Activated CD4-positive, alpha-beta T cell treated with anti-CD3 and anti-CD28 coated beads, Interleukin-2, amount 10 ng/mL, durations not matched to agents 7 days and 5 days (primary cell): ENCODE data around the gene LEF1. TPM values are rescaled to one million over a fixed set of nuclear protein-coding genes. Genes with fewer than 3 reads are reported as not detected.

Experiments used
- CTCF ChIA-PET: fragments of 350-600 bp; sonication (Branson Sonifier 250); formaldehyde crosslinking; loops from one replicate; lab custom pipeline; 2021; ENCODE audit warnings: antibody characterized with exemption; lab: Charles Lee
- POLR2A ChIA-PET: fragments of 350-600 bp; sonication (Branson Sonifier 250); formaldehyde crosslinking; loops from one replicate; lab custom pipeline; 2021; ENCODE audit warnings: antibody characterized with exemption; lab: Charles Lee
- DNase-seq: peaks from one replicate; pipeline ENCODE4 v3.0.0-alpha.2; 2020
- H3K27ac Mint-ChIP-seq: one replicate; pipeline ENCODE4 v1.8.0; 2021; ENCODE audit warnings: mild to moderate bottlenecking, moderate library complexity, mixed read lengths
- H3K27me3 Mint-ChIP-seq: one replicate; pipeline ENCODE4 v1.8.0; 2021; ENCODE audit warnings: mixed read lengths
- H3K36me3 Mint-ChIP-seq: one replicate; pipeline ENCODE4 v1.8.0; 2021; ENCODE audit warnings: low read depth, mixed read lengths
- H3K4me1 Mint-ChIP-seq: one replicate; pipeline ENCODE4 v1.8.0; 2021; ENCODE audit warnings: mixed read lengths
- H3K4me3 Mint-ChIP-seq: one replicate; pipeline ENCODE4 v1.8.0; 2021; ENCODE audit warnings: mild to moderate bottlenecking, moderate library complexity, mixed read lengths
- H3K9me3 Mint-ChIP-seq: one replicate; pipeline ENCODE4 v1.8.0; 2021; ENCODE audit warnings: mixed read lengths
- total RNA-seq, 2 experiments: library from RNA; stranded (reverse); gene quantifications; one replicate each; pipeline ENCODE4 v1.2.3, GENCODE V29; 2021

Gene LEF1
- total RNA-seq, 2 experiments from 2014 or later: 386 to 498 TPM

DNA sequence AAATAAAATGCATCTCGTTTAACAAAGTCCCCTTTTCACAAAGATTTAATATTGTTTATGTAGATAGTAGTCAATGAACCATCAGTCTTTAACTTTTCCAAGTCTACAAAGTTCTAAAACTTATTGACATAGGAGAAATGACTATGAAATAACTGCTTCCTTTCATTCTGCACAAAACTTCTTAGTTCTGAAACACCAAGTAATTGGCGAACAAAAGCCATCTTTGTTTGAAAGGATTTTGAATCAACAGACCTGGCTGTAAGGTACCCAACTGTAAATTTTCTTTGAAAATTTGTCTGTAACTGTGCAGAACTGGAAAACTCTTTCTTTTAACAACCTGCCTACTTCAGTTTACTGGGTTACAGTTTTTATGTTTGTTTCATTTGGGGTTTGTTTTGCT is 25.9 kb downstream of the LEF1 start:
- H3K9me3 Mint-ChIP-seq: no peaks in the 10 kb centered on the region
- H3K27ac Mint-ChIP-seq: peak overlapping the region; percentile 81
- peak overlapping the region; percentile 55 for H3K4me3 Mint-ChIP-seq
- POLR2A ChIA-PET: interaction anchor here (0.6 kb wide), 1 partner anchor 24 kb away, joined by 3 read pairs; no protein-coding TSS in a partner anchor
- H3K27me3 Mint-ChIP-seq: no peaks in the 10 kb centered on the region
- DNase-seq: no peak
- peaks cover 97% of the 10 kb centered on the region for H3K4me1 Mint-ChIP-seq
- CTCF ChIA-PET: no interaction called here
- H3K36me3 Mint-ChIP-seq: peaks cover 79% of the 10 kb centered on the region

DNA sequence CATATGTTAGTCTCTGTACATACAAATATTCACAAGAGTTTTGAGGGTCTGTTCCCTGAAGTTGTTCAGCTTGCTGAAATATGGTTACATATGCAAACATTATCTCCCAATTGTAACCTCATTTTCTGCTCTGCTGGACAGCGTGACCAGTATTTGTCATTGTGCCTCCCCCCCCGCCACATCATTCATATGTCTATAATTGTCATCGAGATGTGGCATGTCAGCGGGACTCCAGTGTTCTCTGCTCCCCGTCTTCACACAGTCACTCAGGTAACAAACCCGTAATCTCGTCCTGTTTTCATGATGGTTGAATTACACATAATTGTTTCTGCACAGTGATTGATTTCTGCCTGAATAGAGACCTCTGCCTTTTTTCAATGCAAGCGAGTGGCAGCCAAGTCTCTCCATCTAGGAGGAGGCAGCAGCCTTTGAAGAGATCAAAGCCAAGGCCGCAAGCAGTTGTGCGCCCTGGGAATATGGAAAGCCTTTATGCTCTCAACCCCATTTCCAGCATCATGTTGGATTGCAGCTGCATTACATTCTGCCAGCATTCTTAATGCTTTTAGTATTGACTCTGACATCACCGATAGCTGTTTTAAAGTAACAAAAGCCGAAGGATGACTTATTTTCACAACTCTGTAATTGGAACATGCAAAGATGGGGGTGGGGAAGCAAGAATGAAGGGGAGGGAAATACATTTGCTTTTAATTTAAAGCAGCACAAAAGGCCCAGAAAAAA is 27.4 kb downstream of the LEF1 start:
- Mint-ChIP-seq H3K9me3 (no peaks in the 10 kb centered on the region), H3K4me3 (peak overlapping the region; percentile 58), H3K27me3 (no peaks in the 10 kb centered on the region), H3K27ac (peak overlapping the region; percentile 85), H3K4me1 (peaks cover 90% of the 10 kb centered on the region), H3K36me3 (peaks cover 68% of the 10 kb centered on the region)
- ChIA-PET CTCF (interaction anchor here (1.1 kb wide), 1 partner anchor 29 kb away, joined by 3 read pairs; no protein-coding TSS in a partner anchor), POLR2A (no interaction called here)
- DNase-seq: no peak

DNA sequence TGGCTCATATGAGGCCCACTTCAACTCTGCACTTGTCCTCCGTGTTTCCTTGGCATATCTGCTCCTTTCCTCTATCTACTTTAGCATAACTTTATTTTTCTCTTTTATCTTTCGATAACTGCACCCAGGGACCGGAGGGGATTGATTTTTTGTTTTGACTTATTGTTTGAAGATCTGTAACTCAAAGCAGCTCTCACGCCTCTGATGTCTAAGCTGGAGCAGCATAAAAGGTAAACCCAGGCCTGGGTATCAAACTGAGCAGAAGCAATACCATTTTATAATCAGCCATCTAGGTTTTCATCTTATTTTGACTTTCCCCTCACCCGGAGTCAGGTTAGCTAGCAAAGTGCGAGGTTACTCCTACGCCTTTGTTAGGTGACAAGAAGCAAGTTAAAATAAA is 28.4 kb downstream of the LEF1 start:
- Mint-ChIP-seq H3K9me3 (no peaks in the 10 kb centered on the region), H3K4me1 (peaks cover 90% of the 10 kb centered on the region), H3K4me3 (peak overlapping the region; percentile 58), H3K36me3 (peaks cover 67% of the 10 kb centered on the region), H3K27me3 (no peaks in the 10 kb centered on the region), H3K27ac (peak overlapping the region; percentile 85)
- CTCF ChIA-PET: interaction anchor here (1.1 kb wide), 1 partner anchor 28 kb away, joined by 3 read pairs; no protein-coding TSS in a partner anchor
- POLR2A ChIA-PET: no interaction called here
- DNase-seq: peak; percentile 28

DNA sequence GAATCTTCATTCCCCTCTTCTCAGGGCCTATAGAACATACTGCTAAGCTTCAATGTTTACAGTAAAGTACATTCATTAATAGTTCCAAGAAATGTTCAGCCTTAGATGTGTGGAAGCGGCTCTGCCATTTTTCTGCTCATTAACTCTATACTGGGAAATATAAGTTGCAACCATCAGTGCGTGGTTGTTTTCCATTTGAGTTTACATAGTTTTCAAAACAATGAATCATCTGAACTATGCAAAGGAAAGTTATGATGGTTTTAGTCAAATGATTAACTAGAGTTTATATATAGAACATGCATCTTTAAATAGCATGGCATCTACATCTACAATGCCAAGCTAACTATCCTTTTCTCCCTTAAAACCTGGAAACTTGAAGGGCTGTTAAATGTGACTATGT is 29.6 kb downstream of the LEF1 start:
- Mint-ChIP-seq H3K36me3 (peaks cover 72% of the 10 kb centered on the region), H3K27ac (peak overlapping the region; percentile 80), H3K4me1 (peaks cover 91% of the 10 kb centered on the region), H3K4me3 (peak overlapping the region; percentile 44), H3K9me3 (no peaks in the 10 kb centered on the region), H3K27me3 (no peaks in the 10 kb centered on the region)
- CTCF ChIA-PET: interaction anchor here (0.6 to 1.8 kb wide), 2 partner anchors 30 to 70 kb away, joined by 3 to 10 read pairs; no protein-coding TSS in a partner anchor
- POLR2A ChIA-PET: no interaction called here
- no peak for DNase-seq

DNA sequence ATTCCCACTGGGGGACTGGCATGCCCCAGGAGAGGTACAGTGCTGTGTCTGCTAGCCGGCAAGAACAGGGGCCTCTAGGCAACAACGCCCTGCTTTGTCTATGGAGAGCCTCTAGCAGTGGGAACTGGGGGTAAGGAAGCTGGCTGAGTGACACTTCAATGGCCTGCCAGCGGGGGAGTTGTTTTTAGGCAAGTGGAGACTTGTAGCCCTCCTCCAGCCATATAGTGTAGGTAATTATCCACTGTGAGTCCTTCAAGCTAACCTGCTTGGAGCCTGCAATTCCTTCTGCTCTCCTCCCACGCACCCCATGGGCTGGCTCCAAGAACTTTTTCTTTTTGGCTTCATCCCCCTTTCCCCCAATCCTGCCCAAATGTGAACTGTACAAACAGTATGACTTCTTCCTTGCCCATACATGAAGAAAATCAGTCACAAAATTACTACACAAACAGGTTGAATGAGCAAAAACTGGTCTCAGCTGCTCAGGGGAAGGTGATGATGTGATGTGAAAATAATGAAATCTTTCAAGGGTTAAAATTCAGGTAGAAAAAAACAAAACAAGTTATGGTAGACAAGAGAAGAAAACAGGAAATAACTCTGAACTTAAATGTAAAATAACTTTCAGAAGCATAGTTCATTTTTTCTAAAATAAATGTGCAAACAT is 33.1 kb downstream of the LEF1 start:
- Mint-ChIP-seq H3K4me3 (peak overlapping the region; percentile 48), H3K9me3 (no peaks in the 10 kb centered on the region), H3K4me1 (peaks cover 86% of the 10 kb centered on the region), H3K36me3 (peaks cover 73% of the 10 kb centered on the region), H3K27ac (peak overlapping the region; percentile 84), H3K27me3 (no peaks in the 10 kb centered on the region)
- ChIA-PET POLR2A (interaction anchor here (1.3 kb wide), 1 partner anchor 28 kb away, joined by 4 read pairs; no protein-coding TSS in a partner anchor), CTCF (interaction anchor here (1.2 to 2.7 kb wide), 5 partner anchors 9 to 107 kb away, joined by 3 to 12 read pairs (median 6); no protein-coding TSS in a partner anchor)
- DNase-seq: no peak

DNA sequence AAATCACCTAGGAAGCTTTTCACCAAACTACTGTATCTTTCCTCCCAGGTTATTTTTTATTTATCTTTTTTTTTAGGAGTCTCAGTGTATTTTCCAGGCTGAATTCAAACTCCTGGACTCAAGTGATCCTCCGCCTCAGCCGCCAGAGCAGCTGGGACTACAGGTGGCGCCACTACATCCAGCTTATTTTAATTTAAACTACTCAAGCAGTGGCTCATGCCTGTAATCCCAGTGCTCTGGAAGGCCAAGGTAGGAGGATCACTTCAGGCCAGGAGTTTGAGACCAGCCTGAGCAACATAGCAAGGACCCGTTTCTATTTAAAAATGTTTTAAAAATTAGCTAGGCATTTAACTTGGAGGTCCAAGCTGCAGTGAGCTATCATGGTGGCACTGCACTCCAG is 37.8 kb downstream of the LEF1 start:
- Mint-ChIP-seq H3K27ac (no peak overlapping the region), H3K36me3 (peaks cover 87% of the 10 kb centered on the region), H3K9me3 (no peaks in the 10 kb centered on the region), H3K4me1 (peaks cover 89% of the 10 kb centered on the region), H3K27me3 (no peaks in the 10 kb centered on the region), H3K4me3 (no peak overlapping the region)
- DNase-seq: no peak
- ChIA-PET POLR2A (no interaction called here), CTCF (interaction anchor here (0.6 to 1.3 kb wide), 4 partner anchors 8 to 36 kb away, joined by 3 to 4 read pairs (median 4); no protein-coding TSS in a partner anchor)

DNA sequence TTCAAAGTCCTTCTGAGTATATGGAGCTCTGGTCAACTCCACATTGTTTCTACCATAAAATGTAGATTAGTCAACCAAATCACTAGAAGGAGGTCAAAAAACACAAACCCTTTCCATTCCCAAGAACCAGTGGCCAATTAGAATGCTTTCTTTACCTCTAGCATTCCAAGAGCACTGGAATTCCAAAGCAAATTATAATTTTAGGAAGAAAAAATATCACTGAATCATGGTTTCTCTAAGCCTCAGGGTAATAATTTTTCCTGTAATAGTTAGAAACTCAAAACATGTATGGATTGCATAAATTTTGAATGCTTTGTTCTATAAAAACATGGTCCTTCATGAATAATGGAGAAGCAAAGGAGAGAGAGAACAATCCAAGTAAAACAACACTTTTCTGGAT is 39.5 kb downstream of the LEF1 start:
- CTCF ChIA-PET: interaction anchor here (1.2 to 2.0 kb wide), 3 partner anchors 13 to 22 kb away, joined by 4 to 5 read pairs (median 4); no protein-coding TSS in a partner anchor
- DNase-seq: no peak
- POLR2A ChIA-PET: no interaction called here
- no peak overlapping the region for H3K27ac Mint-ChIP-seq
- H3K4me3 Mint-ChIP-seq: no peak overlapping the region
- H3K9me3 Mint-ChIP-seq: no peaks in the 10 kb centered on the region
- H3K27me3 Mint-ChIP-seq: no peaks in the 10 kb centered on the region
- H3K36me3 Mint-ChIP-seq: peaks cover 86% of the 10 kb centered on the region
- peaks cover 81% of the 10 kb centered on the region for H3K4me1 Mint-ChIP-seq

DNA sequence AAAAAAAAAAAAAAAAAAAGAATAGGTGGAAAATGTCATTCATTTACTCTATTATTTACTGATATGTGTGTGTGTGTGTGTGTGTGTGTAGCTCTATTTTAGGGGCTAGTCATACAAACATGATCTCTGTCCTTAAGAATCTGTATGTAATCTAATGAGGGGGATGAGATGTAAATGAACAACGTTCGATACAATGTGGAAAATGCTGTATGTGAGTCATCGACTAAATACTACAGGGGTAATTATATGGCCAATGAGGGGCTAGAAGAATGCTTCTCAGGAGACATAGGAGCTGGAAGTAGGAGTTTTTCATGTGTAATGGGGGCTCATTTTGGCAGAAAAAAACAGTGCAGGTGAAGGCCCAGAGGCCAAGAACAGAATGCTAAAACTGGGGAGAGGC is 41.9 kb downstream of the LEF1 start:
- CTCF ChIA-PET: no interaction called here
- POLR2A ChIA-PET: interaction anchor here (0.7 kb wide), 1 partner anchor 9 kb away, joined by 12 read pairs; no protein-coding TSS in a partner anchor
- H3K27me3 Mint-ChIP-seq: no peaks in the 10 kb centered on the region
- DNase-seq: no peak
- H3K4me1 Mint-ChIP-seq: peaks cover 75% of the 10 kb centered on the region
- peak overlapping the region; percentile 69 for H3K27ac Mint-ChIP-seq
- peaks cover 85% of the 10 kb centered on the region for H3K36me3 Mint-ChIP-seq
- no peaks in the 10 kb centered on the region for H3K9me3 Mint-ChIP-seq
- no peak overlapping the region for H3K4me3 Mint-ChIP-seq

DNA sequence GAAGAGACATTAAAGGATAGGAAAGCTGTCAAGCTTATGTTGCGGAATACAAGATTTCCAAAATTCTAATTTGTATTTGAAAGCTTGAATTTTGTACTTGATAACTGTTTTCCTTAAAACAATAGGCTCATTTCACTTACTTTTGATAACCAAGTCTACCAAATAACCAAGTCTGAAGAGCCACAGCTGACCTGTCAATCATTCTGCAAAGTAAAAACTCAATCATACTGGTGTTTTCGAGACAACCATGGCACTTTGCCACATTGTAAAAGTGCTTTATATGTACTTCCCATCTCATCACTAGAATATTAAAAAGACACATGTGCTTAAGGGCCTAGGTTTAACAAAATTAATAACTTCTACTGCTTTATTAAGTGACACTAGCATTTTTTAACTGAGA is 47.9 kb downstream of the LEF1 start:
- Mint-ChIP-seq H3K9me3 (no peaks in the 10 kb centered on the region), H3K27ac (peak overlapping the region; percentile 51), H3K27me3 (no peaks in the 10 kb centered on the region), H3K4me3 (no peak overlapping the region), H3K4me1 (peaks cover 80% of the 10 kb centered on the region), H3K36me3 (peaks cover 79% of the 10 kb centered on the region)
- DNase-seq: no peak
- POLR2A ChIA-PET: no interaction called here
- CTCF ChIA-PET: interaction anchor here (0.6 to 0.8 kb wide), 2 partner anchors 30 to 91 kb away, joined by 3 read pairs; no protein-coding TSS in a partner anchor

DNA sequence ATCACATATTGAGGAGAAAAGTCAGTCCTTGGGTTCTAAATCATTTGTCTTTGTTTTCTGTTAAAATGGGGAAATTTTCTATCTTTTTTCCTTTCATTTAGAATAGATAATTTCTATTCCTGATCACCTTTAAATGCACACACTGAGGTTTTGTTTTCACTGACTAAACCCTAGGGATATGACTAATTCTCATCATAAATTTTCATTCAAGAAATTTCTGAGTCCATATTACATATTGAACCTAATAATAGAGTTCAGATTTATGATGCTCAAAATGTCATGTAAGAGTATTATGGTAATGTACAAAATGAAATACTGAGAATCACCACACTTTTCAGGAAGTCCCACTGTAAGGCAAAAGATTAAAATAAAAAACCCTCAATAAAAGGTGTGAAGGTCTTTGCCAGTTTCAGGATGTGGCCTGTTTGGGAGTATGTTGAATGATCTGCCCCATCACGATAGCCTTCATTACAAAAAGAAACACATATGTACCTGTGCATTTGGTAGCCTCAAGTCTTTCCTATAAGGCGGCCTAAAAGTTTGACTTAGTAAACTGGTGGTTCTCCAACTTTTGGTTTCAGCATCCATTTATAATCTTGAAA is 49.4 kb downstream of the LEF1 start:
- no peak for DNase-seq
- ChIA-PET POLR2A (no interaction called here), CTCF (interaction anchor here (1.2 to 4.1 kb wide), 2 partner anchors 11 to 524 kb away, joined by 3 to 17 read pairs; no protein-coding TSS in a partner anchor)
- Mint-ChIP-seq H3K27me3 (no peaks in the 10 kb centered on the region), H3K36me3 (peaks cover 81% of the 10 kb centered on the region), H3K4me3 (peak overlapping the region; percentile 58), H3K27ac (peak overlapping the region; percentile 91), H3K9me3 (no peaks in the 10 kb centered on the region), H3K4me1 (peaks cover 87% of the 10 kb centered on the region)

DNA sequence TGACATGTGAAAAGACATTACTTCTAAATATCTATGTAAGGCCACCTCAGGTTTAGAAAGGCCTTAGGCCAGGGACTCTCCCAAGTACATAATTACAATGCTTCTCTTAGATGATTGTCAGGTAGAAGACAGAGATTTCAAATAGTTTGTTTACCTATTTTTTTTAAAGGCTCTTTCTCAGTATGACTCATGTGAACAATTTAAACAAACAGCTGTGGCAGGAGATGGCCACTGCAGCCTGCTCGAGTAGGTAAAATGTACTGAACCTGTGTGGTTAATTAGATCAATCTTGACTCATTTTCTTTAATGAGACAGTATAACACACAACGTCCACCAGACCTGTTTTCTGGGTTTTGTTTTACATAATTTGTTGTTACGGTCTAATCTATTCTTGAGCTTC is 50.2 kb downstream of the LEF1 start:
- CTCF ChIA-PET: interaction anchor here (0.6 to 4.1 kb wide), 9 partner anchors 10 to 525 kb away, joined by 3 to 17 read pairs (median 3); no protein-coding TSS in a partner anchor
- peaks cover 91% of the 10 kb centered on the region for H3K4me1 Mint-ChIP-seq
- H3K4me3 Mint-ChIP-seq: peak overlapping the region; percentile 58
- H3K9me3 Mint-ChIP-seq: no peaks in the 10 kb centered on the region
- H3K36me3 Mint-ChIP-seq: peaks cover 76% of the 10 kb centered on the region
- H3K27ac Mint-ChIP-seq: peak overlapping the region; percentile 91
- no peaks in the 10 kb centered on the region for H3K27me3 Mint-ChIP-seq
- POLR2A ChIA-PET: interaction anchor here (0.6 to 0.7 kb wide), 2 partner anchors 19 to 267 kb away, joined by 4 to 7 read pairs; no protein-coding TSS in a partner anchor
- peak; percentile 49 for DNase-seq
